Kidney (tissue), 14 donors: ENCODE data around the gene ADGRL1. TPM values are rescaled to one million over a fixed set of nuclear protein-coding genes. Genes with fewer than 3 reads are reported as not detected.

ENCODE experiments used
- DNase-seq, 5 donors: peaks; one replicate each; pipeline ENCODE4 v3.0.0-alpha.2; 2013 to 2020
- FAIRE-seq: peaks from 2 replicates; lab custom pipeline; 2012; peaks lifted over from hg19 to GRCh38; lab: Jason Lieb, UNC
- H3K27ac ChIP-seq, 2 donors: one replicate each; pipeline ENCODE4 v1.7.0; 2013; ENCODE audit warnings: low read depth in 2 of 2, low read length in 2 of 2, inconsistent platforms in 1 of 2
- H3K27me3 ChIP-seq: one replicate; pipeline ENCODE4 v1.7.1; 2013; ENCODE audit warnings: low read length, inconsistent platforms; ENCODE audit not compliant: control insufficient read depth, insufficient read depth
- H3K36me3 ChIP-seq, 3 donors: one replicate each; pipeline versions ENCODE4 v1.7.0 to v1.7.1; 2013; ENCODE audit warnings: low read length in 3 of 3, control low read depth in 1 of 3, inconsistent platforms in 1 of 3; ENCODE audit not compliant: insufficient read depth in 3 of 3, control insufficient read depth in 2 of 3
- H3K4me1 ChIP-seq, 3 donors: one replicate each; pipeline versions ENCODE4 v1.7.0 to v1.7.1; 2013; ENCODE audit warnings: low read length in 3 of 3, inconsistent platforms in 1 of 3, low read depth in 1 of 3; ENCODE audit not compliant: control insufficient read depth in 2 of 3, insufficient read depth in 2 of 3
- H3K4me3 ChIP-seq, 3 donors: one replicate each; pipeline versions ENCODE4 v1.7.0 to v1.8.1; 2013; ENCODE audit warnings: low read length in 3 of 3, control low read depth in 1 of 3, inconsistent platforms in 1 of 3
- H3K9ac ChIP-seq, 3 donors: one replicate each; pipeline versions ENCODE4 v1.7.0 to v1.7.1; 2013; ENCODE audit warnings: low read length in 3 of 3, control low read depth in 1 of 3, inconsistent platforms in 1 of 3
- H3K9me3 ChIP-seq, 3 donors: one replicate each; pipeline versions ENCODE4 v1.7.0 to v1.7.1; 2013; ENCODE audit warnings: low read length in 3 of 3, control low read depth in 1 of 3, inconsistent platforms in 1 of 3; ENCODE audit not compliant: control insufficient read depth in 2 of 3, insufficient read depth in 1 of 3
- CTCF ChIP-seq: IDR thresholded peaks from 3 replicates; pipeline ENCODE4 v1.5.1; 2012; ENCODE audit warnings: mild to moderate bottlenecking, moderate library complexity, borderline replicate concordance; ENCODE audit not compliant: insufficient read depth; ENCODE audit errors: extremely low read depth
- intact Hi-C: fragments of 100-400 bp; cut with DNase I; formaldehyde crosslinking; loops from one replicate; pipeline ENCODE4 v1.11.1; 2022
- polyA plus RNA-seq: library from polyadenylated mRNA; stranded (reverse); fragments of 350-450 nt; fragmentation: Illumina TruSeq; extraction: RNeasy Lipid Tissue Mini Kit (QIAGEN cat#74804); gene quantifications from one replicate; pipeline ENCODE4 v1.2.3, GENCODE V29; 2014; ENCODE audit warnings: low read depth, low replicate concordance; ENCODE audit not compliant: insufficient read depth
- total RNA-seq: library from RNA; stranded (reverse); fragmentation: NEBNext Ultra II Directional; extraction: Animal tissue kit (Norgen Biotek cat#: 25700); gene quantifications from one replicate; pipeline ENCODE4 v1.2.1, GENCODE V29; 2021
- donor health status: control.
- donor health status: control.
- donor health status: control.
- donor health status: control.
- donor health status: control.
- donor health status: DM: yes; HTN: yes; CAD: no.
- donor health status: Normal renal cell carcinoma (clear cell type).

ADGRL1 gene
- total and polyA plus RNA-seq, 2 donors from 2014 or later: 6.3 to 30.2 TPM

DNA sequence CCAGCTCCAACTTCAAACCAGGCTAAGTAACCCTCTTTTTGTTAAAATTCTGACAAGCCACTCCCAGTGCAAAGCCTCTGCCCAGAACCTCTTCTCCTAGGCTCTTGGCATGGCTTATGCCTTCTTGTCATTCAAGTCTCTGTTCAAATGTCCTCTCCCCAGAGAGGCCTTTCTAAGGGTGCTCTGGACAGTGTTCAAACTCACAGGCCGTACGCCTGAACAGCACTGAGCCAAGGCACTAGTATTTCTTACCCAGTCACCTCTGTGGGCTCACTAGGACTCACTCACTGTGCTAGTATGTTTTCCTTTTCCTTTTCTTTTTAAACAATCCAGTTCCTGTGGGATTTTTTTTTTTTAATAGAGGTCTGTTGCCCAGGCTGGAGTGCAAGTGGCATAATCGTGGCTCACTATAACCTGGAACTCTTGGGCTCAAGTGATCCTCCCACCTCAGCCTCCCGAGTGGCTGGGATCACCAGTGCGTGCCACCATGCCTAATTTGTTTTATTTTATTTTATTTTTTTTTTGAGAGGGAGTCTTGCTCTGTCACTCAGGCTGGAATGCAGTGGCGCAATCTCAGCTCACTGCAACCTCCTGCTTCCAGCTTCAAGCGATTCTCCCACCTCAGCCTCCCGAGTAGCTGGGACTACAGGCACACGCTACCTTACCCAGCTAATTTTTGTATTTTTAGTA, 67.2 kb downstream of the ADGRL1 start:
- intact Hi-C loops: no loop called here
- H3K4me3 ChIP-seq: no peak overlapping the region
- no peaks in the 10 kb centered on the region for H3K9me3 ChIP-seq
- no peak overlapping the region for H3K27ac ChIP-seq
- H3K27me3 ChIP-seq: no peaks in the 10 kb centered on the region
- no peak overlapping the region for H3K9ac ChIP-seq
- no peak for DNase-seq
- H3K36me3 ChIP-seq: no peaks in the 10 kb centered on the region
- H3K4me1 ChIP-seq: peaks cover 0 to 6% (median 0%) of the 10 kb centered on the region in 3 donors
- no peak for TF ChIP-seq CTCF
- no peak for FAIRE-seq

DNA sequence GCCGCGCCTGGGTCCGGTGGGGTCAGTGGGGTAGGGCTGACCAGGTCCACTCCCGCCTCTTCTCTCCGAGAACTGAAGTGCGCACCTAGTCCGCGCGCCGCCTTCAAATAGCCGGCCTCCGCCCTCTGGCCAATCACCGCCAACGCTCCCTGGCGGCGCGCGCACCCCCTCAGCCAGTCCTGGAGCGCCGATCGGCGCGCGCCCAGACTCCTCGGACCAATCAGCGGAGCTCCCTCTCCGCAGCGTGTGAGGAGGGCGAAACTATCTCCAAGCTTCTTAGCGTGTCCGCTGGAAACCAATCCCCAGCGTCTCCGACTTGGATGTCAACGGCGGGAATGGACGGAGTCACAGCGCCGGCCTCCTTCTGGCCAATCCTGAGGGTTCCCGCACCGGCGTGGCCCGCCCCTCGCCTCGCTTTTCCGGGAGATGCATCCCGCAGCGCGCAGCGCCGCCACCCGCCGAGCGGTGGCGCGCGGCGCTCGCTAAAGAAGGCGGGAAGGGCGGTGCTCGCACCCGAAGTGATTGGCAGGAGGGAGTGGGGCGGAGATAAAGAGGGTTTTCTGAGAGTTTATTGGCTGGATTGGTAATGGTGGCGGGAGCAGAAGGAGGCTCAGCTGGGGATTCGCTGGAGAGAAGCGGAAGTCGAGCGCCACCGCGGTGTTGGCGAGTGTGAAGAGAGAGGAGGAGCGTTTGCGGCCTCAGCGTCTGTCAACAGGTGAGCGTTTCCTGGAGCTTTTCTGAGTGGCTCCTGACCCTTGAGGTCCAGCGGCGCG, 69.3 kb downstream of the ADGRL1 start, which contains the start of gene ASF1B:
TSS of gene ASF1B (minus strand) at position 81 of the 773 bp plus-strand sequence. CDS start 133 bp downstream, outside the sequence.
- Histone ChIP-seq H3K4me1 (peaks cover 0 to 6% (median 0%) of the 10 kb centered on the region in 3 donors), H3K36me3 (no peaks in the 10 kb centered on the region), H3K27me3 (no peaks in the 10 kb centered on the region), H3K9me3 (no peaks in the 10 kb centered on the region), H3K9ac (peak within 1 kb of the TSS; percentile 24 to 80 (median 57)), H3K27ac (peak within 1 kb of the TSS; percentile 86 to 89), H3K4me3 (peak within 1 kb of the TSS; percentile 50 to 76 (median 64))
- peak; percentile 91 for TF ChIP-seq CTCF
- DNase-seq: peak; percentile 99 to 100 (median 100)
- intact Hi-C loops: no loop called here
- peak; percentile 93 for FAIRE-seq

DNA sequence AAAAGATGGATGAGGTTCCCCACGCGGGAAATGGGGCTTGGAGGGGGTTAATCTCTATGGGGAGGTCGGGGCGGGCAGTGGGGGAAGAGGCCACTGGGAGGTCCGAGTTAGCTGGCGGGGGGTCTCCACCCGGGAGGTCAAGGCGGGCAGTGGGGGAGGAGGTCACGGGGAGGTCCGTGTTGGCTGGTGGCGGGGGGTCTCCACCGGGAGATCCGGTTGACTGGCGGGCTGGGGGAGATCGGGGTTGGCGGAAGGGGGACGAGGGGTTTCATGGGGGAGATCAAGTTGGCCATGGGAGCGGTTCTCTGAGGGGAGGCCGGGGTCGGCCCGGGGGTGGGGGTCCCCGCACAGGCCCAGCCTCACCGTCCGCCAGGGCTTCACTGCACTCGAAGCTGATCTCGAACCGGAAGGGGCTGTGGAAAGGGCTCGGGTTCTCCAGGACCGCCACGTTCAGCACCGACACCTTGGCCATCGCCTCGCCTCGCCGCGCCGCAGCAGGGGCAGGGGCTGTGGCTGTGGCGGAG, 69.9 kb downstream of the ADGRL1 start:
- Histone ChIP-seq H3K36me3 (no peaks in the 10 kb centered on the region), H3K9ac (peak overlapping the region in 1 of 3 donors; percentile 24), H3K27me3 (no peaks in the 10 kb centered on the region), H3K4me3 (peak overlapping the region; percentile 39 to 64 (median 50)), H3K27ac (no peak overlapping the region), H3K9me3 (no peaks in the 10 kb centered on the region), H3K4me1 (peaks cover 0 to 6% (median 0%) of the 10 kb centered on the region in 3 donors)
- FAIRE-seq (no peak), DNase-seq (peak in 2 of 5 donors; percentile 85 to 86)
- intact Hi-C loops: no loop called here
- TF ChIP-seq CTCF: no peak
